Natural killer cell (primary cell): ENCODE results near the gene AHSG. TPM values are rescaled to one million over a fixed set of nuclear protein-coding genes. Genes with fewer than 3 reads are reported as not detected.

Source experiments
- ATAC-seq, 3 donors: fragments of 150-1000 bp in 2 of 3; fragments of 200-7000 bp in 1 of 3; cut with Tn5 transposase; 1 replicate in 1 of 3; 2 replicates in 2 of 3; pipeline ENCODE4 v1.10.0; 2021; ENCODE audit warnings: mild to moderate bottlenecking in 2 of 3, moderate library complexity in 2 of 3
- DNase-seq, 2 donors: peaks; one replicate each; pipeline versions ENCODE4 v3.0.0 to v3.0.0-alpha.2; 2013 to 2021; ENCODE audit warnings: mixed read lengths in 1 of 2
- H3K27ac ChIP-seq: one replicate; pipeline ENCODE4 v1.5.1; 2013; ENCODE audit warnings: mild to moderate bottlenecking, low read length
- H3K27me3 ChIP-seq: one replicate; pipeline ENCODE4 v1.6.1; 2013; ENCODE audit warnings: low read length; ENCODE audit not compliant: control insufficient read depth, insufficient read depth
- H3K36me3 ChIP-seq: one replicate; pipeline ENCODE4 v1.6.1; 2013; ENCODE audit warnings: low read length; ENCODE audit not compliant: control insufficient read depth, insufficient read depth
- H3K4me1 ChIP-seq: one replicate; pipeline ENCODE4 v1.6.1; 2013; ENCODE audit warnings: low read length; ENCODE audit not compliant: control insufficient read depth, insufficient read depth
- H3K4me3 ChIP-seq: one replicate; pipeline ENCODE4 v1.5.1; 2013; ENCODE audit warnings: low read length
- H3K9me3 ChIP-seq: one replicate; pipeline ENCODE4 v1.6.1; 2013; ENCODE audit warnings: low read length; ENCODE audit not compliant: control insufficient read depth, insufficient read depth
- H3K27ac Mint-ChIP-seq, 2 donors: one replicate each; pipeline ENCODE4 v1.8.0; 2022; ENCODE audit warnings: mild to moderate bottlenecking in 2 of 2, mixed read lengths in 2 of 2, moderate library complexity in 1 of 2
- H3K27me3 Mint-ChIP-seq, 2 donors: one replicate each; pipeline ENCODE4 v1.8.0; 2022; ENCODE audit warnings: low read depth in 2 of 2, mixed read lengths in 2 of 2
- H3K36me3 Mint-ChIP-seq: one replicate; pipeline ENCODE4 v1.8.0; 2022; ENCODE audit warnings: mixed read lengths
- H3K4me1 Mint-ChIP-seq, 2 donors: one replicate each; pipeline ENCODE4 v1.8.0; 2022; ENCODE audit warnings: mixed read lengths in 2 of 2
- H3K4me3 Mint-ChIP-seq: one replicate; pipeline ENCODE4 v1.8.0; 2022; ENCODE audit warnings: mild to moderate bottlenecking, moderate library complexity, mixed read lengths
- H3K9me3 Mint-ChIP-seq, 2 donors: one replicate each; pipeline ENCODE4 v1.8.0; 2022; ENCODE audit warnings: mixed read lengths in 2 of 2
- WGBS: methylation state at CpG from one replicate; pipeline ENCODE4 v1.1.7; 2013; ENCODE audit warnings: missing lambda C conversion rate; ENCODE audit not compliant: insufficient coverage; 5-methylcytosine and 5-hydroxymethylcytosine counted together
- intact Hi-C: fragments of 100-400 bp; cut with micrococcal nuclease; formaldehyde crosslinking; loops from one replicate; pipeline ENCODE4 v1.14.2; 2022
- total RNA-seq, 4 donors: library from RNA; stranded (reverse); fragments of 120-200 nt in 1 of 4; gene quantifications; one replicate each; pipeline versions ENCODE4 v1.2.3 to v1.2.4, GENCODE V29; 2013 to 2022
- TF ChIP-seq, protein P1 (sequence below): fragments of 200-600 bp; IDR thresholded peaks from one replicate; pipeline ENCODE4 v1.8.0; 2022; ENCODE audit warnings: antibody characterized with exemption

AHSG gene, protein sequence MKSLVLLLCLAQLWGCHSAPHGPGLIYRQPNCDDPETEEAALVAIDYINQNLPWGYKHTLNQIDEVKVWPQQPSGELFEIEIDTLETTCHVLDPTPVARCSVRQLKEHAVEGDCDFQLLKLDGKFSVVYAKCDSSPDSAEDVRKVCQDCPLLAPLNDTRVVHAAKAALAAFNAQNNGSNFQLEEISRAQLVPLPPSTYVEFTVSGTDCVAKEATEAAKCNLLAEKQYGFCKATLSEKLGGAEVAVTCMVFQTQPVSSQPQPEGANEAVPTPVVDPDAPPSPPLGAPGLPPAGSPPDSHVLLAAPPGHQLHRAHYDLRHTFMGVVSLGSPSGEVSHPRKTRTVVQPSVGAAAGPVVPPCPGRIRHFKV
- not detected for total RNA-seq
- not detected for total RNA-seq (2013)

DNA sequence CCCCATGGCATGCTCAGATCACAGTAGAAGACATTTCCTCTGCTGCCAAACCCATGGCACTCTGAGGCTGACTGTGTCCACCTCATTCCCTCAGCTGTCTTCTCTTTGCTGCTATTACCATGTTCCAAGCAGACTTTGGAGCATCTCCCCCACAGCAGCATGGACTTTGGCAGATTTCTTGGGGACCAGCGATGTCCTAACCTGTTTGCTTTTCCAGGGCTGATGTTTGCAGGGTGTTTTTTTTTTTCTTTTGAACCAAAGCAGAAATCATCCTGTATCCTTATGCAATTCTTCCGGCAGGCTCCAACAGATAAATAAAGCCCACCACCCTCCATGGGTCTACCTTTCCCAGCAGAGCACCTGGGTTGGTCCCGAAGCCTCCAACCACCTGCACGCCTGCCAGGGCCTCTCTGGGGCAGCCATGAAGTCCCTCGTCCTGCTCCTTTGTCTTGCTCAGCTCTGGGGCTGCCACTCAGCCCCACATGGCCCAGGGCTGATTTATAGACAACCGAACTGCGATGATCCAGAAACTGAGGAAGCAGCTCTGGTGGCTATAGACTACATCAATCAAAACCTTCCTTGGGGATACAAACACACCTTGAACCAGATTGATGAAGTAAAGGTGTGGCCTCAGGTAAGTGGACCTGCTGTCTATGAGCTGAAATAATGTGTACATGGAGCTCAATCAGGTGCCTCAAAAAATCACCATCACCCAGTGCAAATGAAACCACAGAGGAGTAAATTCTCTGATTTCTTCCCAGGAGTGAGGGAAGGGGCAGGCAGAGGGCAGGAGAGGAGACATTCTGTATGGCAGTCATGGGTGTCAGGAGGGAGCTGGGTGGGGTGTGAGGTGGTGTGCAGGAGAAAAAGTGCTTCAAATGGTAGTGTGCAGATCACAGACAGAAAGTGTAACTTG is at the start of gene AHSG:
AHSG (plus strand) TSS at position 340 of the 916 bp plus-strand sequence; CDS start at position 422, 82 bp downstream.
- no peak within 1 kb of the TSS for H3K27ac Mint-ChIP-seq
- peaks cover 18% of the 10 kb centered on the region for H3K27me3 ChIP-seq
- H3K4me3 ChIP-seq, result no peak within 1 kb of the TSS
- H3K27ac ChIP-seq, result no peak within 1 kb of the TSS
- H3K4me1 Mint-ChIP-seq, result peaks cover 13 to 18% of the 10 kb centered on the region in 2 donors
- no peaks in the 10 kb centered on the region for H3K36me3 ChIP-seq
- peaks cover 33 to 49% of the 10 kb centered on the region in 2 donors for H3K27me3 Mint-ChIP-seq
- H3K9me3 ChIP-seq, result no peaks in the 10 kb centered on the region
- TF ChIP-seq, protein P1, sequence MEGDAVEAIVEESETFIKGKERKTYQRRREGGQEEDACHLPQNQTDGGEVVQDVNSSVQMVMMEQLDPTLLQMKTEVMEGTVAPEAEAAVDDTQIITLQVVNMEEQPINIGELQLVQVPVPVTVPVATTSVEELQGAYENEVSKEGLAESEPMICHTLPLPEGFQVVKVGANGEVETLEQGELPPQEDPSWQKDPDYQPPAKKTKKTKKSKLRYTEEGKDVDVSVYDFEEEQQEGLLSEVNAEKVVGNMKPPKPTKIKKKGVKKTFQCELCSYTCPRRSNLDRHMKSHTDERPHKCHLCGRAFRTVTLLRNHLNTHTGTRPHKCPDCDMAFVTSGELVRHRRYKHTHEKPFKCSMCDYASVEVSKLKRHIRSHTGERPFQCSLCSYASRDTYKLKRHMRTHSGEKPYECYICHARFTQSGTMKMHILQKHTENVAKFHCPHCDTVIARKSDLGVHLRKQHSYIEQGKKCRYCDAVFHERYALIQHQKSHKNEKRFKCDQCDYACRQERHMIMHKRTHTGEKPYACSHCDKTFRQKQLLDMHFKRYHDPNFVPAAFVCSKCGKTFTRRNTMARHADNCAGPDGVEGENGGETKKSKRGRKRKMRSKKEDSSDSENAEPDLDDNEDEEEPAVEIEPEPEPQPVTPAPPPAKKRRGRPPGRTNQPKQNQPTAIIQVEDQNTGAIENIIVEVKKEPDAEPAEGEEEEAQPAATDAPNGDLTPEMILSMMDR, result no peak
- no peaks in the 10 kb centered on the region for H3K36me3 Mint-ChIP-seq
- H3K9me3 Mint-ChIP-seq, result no peaks in the 10 kb centered on the region
- H3K4me1 ChIP-seq, result peaks cover 17% of the 10 kb centered on the region
- ATAC-seq (no peak), DNase-seq (no peak)
- 89% methylated on average over 7 of the region's 7 CpGs for WGBS
- intact Hi-C loops, result no loop called here
- H3K4me3 Mint-ChIP-seq, result no peak within 1 kb of the TSS

DNA sequence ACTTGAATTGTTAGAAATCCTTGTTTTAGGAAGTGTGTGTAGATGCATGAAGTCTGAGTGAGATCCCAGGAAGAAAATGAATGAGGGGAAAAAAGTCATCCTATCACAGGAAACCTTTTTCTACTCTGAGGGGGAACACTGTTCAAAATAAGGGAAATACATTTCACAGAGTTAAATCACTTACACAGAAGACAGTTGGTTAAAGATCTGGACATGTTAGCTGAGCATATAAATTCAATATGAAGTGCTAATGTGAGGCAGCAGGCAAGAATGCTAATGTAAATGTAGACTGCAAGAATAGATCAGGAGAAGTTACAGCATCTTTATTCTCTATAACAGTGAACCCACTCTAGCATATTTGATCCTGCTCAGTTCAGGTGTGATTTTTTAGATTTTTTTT is 48.3 kb upstream of the AHSG start:
- Mint-ChIP-seq H3K27ac (peak overlapping the region in 1 of 2 donors; percentile 3), H3K36me3 (no peaks in the 10 kb centered on the region), H3K27me3 (no peaks in the 10 kb centered on the region), H3K4me1 (peaks cover 44 to 57% of the 10 kb centered on the region in 2 donors), H3K9me3 (no peaks in the 10 kb centered on the region), H3K4me3 (peak overlapping the region; percentile 1)
- ATAC-seq (no peak), DNase-seq (no peak)
- H3K4me1 ChIP-seq, result peaks cover 22% of the 10 kb centered on the region
- peaks cover 9% of the 10 kb centered on the region for H3K36me3 ChIP-seq
- TF ChIP-seq, protein P1, result no peak
- intact Hi-C loops, result no loop called here
- H3K9me3 ChIP-seq, result no peaks in the 10 kb centered on the region
- no peak overlapping the region for H3K4me3 ChIP-seq
- H3K27ac ChIP-seq, result no peak overlapping the region
- no peaks in the 10 kb centered on the region for H3K27me3 ChIP-seq

DNA sequence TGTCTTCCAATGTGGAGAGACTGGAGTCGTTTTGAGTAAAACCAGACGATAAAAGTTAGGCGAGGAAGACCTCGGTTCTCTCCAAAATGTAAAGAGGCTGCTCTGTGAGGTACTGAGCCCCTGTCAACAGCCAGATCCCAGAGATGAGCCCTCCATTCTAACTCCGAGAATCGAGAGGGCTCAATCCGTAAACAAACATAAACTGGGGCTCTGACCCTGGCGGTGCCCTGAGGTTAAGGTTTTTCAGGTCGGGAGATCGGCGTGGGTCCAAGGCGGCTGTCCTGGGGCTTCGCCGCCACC is 46.1 kb upstream of the AHSG start:
- no peak for DNase-seq
- peak overlapping the region; percentile 97 for H3K27ac Mint-ChIP-seq
- no peaks in the 10 kb centered on the region for H3K9me3 ChIP-seq
- intact Hi-C loops, result loop anchor here (1.0 kb wide), 1 partner anchor 628 kb away; the partner anchor contains the start of gene TRA2B
- H3K4me1 Mint-ChIP-seq, result peaks cover 50 to 64% of the 10 kb centered on the region in 2 donors
- H3K27me3 ChIP-seq, result no peaks in the 10 kb centered on the region
- H3K4me1 ChIP-seq, result peaks cover 34% of the 10 kb centered on the region
- peak in 1 of 3 donors; percentile 0 for ATAC-seq
- H3K36me3 Mint-ChIP-seq, result no peaks in the 10 kb centered on the region
- no peaks in the 10 kb centered on the region for H3K36me3 ChIP-seq
- peak overlapping the region; percentile 78 for H3K4me3 ChIP-seq
- TF ChIP-seq, protein P1, result no peak
- H3K27ac ChIP-seq, result peak overlapping the region; percentile 85
- no peaks in the 10 kb centered on the region for H3K27me3 Mint-ChIP-seq
- peak overlapping the region; percentile 97 for H3K4me3 Mint-ChIP-seq
- under 1% methylated on average over 14 of the region's 14 CpGs for WGBS
- no peaks in the 10 kb centered on the region for H3K9me3 Mint-ChIP-seq
